DMS53 treated with DMSO at 0.1 percent for 48 hours (cell line): Measurements from ENCODE around the gene ZC2HC1C.
"Not testable (repeated sequence)": the region's sequence is repeated elsewhere in the genome, so short reads cannot be mapped to it uniquely, and the experiment has no call there.

Experiments used
- DNase-seq: peaks from one replicate; lab custom pipeline; 2025; ENCODE audit not compliant: unreplicated experiment; lab: John Stamatoyannopoulos, UW

Gene ZC2HC1C

DNA sequence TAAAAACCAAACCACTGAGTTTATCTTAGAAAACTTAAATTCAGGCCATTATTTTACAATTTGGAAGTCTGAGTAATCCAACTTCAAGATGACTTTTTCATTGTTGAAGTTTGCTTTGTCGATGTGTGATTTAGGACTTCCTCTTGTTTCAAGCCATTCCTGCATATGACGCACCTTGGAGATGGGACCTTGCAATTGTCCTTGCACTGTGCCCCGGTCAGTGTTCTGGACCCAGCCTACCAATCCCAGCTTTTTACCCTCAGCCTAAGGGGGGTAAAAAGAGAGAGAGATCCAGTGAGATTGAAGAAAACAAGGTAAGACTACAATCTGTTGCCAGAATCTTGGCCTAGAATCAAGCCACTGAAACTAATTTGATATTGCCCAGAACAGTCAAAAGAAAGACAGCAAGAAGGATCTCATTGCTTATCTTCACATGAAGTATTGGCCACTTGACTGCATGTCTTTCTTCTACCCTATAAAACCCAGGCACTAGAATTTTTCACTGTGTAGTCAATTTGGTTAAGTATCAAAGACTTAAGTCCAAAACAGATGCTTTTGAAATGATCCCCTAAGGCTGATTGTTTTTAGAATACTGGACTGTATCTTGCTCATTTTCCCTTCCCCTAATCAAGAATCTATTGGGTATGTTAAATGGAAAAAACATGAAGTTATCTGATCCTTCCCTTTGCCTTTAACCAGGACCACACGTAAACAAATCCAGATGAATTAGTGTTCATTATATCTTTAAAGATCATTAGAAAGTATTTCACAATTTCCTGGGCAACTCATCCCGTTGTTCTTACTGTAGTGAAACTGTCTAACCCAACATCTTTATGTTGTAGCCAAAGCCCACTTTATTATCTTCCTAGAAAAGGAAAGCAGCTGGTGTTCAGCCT, 15.8 kb upstream of the ZC2HC1C start:
- DNase-seq: no peak

DNA sequence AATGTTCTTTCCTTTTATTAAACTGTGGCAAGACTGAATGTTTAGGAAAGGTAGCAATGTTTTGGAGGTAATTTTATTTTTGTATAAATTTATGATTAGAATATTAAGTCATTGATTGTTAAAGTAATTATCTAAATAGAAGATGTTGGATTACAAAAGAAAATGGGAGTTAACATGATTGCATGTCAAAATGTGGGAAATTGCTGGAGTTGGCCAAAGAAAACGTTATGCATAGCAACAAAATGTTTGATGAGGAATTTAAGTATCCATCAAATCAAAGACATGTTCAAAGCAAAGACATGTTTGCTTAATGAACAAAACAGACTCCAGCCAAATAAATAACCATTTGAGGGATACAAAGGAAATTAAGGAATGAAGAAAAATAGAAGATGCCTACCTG, 15.0 kb upstream of the ZC2HC1C start:
- no peak for DNase-seq

DNA sequence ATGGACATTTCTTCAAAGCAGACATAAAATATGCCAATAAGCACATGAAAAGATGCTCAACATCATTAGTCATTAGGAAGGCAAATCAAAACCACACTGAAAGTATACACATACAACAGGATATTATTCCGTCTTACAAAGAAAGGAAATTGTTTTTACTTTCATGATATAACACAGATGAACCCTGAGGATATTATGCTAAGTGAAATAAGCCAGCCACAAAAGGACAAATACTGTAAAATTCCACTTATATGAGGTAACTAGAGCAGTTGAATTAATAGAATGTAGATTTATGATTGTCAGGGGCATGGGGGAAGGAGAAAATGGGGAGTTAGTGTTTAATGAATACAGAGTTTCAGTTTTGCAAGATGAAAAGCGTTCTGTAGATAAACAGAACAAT, 9.8 kb upstream of the ZC2HC1C start:
- DNase-seq: no peak

DNA sequence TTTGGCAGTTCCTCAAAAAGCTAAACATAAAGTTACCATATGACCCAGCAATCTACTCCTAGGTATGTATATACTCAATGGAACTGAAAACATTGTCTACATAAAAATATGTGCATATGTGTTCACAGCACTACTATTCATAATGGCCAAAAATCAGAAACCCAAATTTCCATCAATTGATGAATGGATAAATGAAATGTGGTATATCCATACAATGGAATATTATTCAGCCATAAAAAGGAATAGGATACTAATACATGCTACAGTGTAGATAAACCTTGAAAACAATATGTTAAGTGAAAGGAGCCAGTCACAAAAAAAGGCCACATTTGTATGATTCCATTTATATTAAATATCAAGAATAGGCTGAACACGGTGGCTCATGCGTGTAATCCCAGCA, 9.0 kb upstream of the ZC2HC1C start:
- DNase-seq: no peak

DNA sequence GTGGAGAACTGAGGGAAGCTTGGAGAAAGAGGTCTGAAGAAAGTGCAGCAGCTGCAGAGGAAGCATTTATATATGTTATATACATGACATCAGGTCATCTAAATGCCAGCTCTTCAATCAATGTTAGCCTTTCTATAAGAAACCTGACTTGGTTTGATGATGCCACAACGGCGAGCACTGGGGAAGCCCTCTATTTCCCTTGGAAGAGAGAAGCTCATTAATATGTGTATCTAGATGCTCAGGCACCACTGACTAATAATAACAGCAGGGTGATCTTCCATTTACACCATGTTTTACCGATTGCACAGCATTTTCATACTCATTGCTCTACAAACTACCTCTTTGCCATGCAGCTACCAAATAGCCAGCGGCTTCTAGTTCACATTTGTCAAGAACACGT, 6.4 kb upstream of the ZC2HC1C start:
- no peak for DNase-seq

DNA sequence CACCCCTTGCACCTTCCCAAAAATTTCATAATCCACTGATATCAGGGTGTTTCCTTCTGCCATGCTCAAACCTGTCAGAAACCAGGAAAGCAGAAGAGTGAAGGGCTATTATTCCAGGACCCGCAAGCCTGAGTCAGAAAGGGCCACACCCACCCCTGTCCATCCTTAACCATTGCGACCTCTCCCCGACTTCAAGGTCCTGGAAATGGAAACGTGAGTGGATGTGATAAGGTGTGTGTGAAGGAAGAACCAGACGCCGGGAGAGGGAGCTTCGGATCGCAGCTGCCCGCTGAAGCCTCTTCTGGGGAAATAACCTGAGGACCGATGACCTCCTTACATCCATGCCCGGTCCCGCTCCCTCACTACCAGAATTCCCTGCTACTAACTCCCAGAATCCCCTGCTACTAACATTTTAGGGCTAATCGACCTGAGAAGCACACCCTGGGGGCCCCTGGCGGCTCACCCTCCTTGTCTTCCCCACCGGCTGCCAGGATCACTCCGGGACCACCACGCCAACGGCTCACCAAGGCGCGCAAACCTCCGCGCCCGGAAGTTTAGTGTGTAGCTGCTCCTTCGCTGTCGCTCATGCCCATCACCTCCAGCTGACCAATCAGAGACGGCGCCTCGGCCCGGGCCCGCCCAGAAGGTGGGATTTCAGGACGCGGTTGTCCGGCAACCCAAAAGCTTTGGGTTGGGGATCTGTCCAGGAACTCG, 5.8 kb upstream of the ZC2HC1C start, which contains the start of gene ACYP1:
Gene ACYP1 (minus strand): TSS at position 534 of the 714 bp plus-strand sequence. CDS start 471 bp downstream, at position 63.
- DNase-seq: peak; percentile 60

DNA sequence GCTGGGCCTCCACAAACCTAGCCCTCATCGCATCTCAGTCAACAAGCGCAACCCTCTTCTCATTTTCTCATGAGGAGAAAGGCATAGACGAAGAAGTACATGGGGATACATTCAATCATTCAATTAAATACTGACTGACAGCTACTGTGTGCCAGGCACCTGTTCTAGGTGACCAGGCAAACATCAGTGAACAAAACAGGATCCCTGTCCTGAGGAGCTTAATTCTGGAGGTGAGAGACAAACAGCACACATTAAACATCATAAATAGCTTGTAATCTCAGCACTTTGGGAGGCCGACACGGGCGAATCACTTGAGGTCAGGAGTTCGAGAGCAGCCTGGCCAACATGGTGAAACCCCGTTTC, 5.3 kb upstream of the ZC2HC1C start:
- DNase-seq: no peak

DNA sequence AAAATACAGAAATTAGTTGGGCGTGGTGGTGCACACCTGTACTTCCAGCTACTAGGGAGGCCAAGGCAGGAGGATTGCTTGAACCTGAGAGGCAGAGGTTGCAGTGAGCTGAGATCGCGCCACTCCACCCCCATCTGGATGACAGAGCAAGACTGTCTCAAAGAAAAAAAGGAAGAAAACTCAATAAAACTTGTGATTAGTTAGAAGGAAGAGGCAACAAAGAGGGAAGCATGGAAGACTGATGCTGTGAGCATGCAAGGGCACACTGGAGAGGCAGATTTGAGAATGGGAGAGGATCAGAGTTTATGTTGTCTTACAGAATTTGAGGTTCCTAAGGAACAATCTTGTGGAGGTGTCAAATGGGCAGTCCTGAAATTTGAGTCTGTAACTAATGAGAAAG, 2.8 kb upstream of the ZC2HC1C start:
- DNase-seq: no peak

DNA sequence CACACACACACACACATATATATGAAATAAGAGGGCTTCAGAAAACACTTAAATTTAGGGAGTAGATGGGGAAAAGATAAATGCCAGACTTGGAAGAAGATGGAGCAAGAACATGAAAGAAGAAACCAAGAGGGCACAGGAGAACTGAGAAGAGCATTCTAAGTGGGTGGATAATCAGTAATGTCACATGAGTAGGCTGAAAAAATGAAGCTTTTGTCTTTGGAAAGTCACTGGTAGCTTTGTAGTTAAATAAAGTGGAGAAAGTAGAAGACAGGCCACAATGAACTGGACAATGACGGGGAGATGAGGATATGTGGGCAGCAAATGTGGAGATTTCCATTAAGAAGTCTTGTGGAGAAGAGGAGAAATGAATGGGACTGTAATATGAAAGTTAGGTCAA, 2.2 kb upstream of the ZC2HC1C start:
- DNase-seq: no peak

DNA sequence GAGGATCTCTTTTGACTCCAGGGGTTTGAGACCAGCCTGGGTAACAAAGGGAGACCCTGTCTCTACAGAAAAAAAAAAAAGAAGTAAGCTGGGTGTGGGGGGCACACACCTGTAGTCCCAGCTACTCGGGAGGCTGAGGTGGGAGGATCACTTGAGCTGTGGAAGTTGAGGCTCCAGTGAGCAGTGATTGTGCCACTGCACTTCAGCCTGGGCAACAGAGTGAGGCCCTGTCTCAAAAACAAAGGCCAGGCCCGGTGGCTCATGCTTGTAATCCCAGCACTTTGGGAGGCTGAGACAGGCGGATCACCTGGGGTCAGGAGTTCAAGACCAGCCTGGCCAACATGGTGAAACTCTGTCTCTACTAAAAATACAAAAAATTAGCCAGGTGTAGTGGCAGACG, 1.7 kb upstream of the ZC2HC1C start:
- DNase-seq: not testable (repeated sequence)

DNA sequence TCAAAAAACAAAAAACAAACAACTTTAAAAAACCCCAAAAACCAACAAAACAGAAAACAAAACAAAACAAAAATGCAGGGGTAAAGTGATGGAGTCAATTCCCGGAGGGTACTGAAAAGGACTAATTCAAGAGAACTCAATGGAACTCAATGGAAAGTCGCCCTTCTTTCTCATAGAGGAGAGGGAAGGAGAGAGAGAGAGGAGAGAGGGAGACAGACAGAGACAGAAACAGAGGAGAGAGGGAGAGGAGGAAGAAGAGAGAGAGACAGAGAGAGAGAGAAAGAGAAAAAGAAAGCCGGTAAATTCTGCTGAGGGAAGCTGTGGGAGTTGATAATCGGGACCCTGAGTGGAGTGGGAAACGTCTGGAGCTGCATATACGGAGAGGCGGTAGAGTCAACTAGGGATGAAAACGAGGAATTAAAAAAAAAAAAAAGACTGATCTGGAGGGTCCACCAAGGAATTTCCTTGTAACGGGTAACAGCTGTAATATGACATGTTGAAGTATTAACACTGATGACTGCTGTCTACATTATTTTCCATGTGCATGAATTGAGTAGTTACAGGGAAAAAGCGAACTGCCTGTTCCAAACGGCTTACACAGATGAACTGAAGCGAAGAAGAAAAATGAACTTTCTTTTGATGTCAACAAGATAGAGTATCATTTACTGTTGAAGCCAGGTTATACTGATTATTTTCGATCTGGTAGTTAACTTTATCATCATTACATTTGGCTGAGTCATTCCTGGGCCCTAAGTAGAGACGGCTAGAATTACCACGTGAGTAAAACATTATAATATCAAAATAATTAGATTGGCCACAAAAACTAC, 934 bp upstream of the ZC2HC1C start:
- peak; percentile 19 for DNase-seq

DNA sequence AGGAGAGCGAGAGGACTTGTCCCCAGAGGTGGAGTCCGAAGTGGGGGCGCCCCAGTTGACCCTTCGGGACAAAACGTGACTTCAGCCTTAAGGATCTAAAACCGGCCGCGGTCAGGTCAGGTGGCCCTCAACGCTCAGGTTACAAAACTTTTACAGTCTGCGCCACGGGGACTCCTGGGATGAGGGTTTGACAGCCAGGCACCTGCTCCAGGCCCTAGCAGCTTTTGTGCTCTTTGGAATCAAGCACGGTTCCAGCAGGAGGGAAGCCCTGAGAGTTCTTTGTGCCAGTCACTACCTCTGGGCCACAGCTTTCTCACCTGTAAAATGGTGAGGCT, 337 bp downstream of the ZC2HC1C start:
- DNase-seq: peak; percentile 3

DNA sequence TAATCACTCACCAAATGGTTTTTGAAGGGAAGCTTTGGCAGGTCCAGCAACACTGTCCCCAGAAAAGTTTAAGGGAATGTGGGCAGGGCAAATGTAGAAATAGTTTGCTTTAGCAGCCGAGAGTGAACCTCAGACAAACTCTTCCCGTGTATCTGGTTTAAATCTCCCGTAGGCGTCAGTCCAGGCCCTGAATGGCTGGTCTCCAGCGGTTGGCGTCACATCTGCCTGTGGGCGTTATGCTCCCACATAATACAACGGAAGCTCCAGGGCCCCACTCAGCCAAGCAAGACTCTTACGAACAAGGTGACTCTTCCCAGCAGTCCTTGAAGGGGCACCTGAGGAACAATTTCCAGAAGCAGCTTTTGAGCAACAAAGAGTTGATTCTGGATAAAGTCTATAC, 942 bp downstream of the ZC2HC1C start:
- DNase-seq: no peak

DNA sequence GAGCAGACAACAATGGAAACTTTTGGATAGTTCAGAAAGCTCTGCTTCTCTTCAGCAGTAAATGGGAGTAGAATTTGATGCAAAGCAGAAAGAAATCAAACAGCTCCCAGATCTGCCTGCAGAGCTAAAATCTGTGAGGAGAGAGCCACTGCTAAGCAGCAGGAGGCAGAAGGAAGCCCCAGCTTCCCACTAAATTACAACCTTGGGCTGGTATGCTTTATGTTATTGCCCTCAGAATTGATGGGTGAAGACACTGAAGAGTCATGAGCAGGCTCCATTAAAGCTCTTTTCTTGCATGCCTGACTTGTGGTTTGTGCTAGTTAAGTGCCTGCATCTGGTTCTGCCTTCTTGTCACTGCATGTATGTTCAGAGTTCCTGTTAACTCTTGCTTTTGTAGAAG, 8.4 kb downstream of the ZC2HC1C start:
- DNase-seq: no peak

DNA sequence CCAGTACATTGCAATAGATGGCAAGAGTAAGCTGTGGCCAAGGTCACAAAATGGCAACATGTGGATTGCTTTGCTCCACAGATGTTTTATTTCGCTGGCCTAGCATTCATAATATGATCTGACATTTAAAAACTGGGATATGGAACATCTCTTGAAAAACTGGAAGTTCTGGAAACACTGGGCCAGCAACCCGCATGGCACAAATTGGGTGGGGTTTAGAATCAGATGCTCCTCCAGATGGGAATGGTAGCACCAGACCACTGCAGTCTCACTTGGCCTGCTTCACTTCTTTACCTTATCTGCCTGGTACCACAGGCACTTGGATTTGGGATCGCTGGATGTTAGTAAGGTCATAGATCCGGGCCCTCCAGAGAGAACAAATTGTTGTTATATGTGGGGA, 10.1 kb downstream of the ZC2HC1C start:
- DNase-seq: no peak

DNA sequence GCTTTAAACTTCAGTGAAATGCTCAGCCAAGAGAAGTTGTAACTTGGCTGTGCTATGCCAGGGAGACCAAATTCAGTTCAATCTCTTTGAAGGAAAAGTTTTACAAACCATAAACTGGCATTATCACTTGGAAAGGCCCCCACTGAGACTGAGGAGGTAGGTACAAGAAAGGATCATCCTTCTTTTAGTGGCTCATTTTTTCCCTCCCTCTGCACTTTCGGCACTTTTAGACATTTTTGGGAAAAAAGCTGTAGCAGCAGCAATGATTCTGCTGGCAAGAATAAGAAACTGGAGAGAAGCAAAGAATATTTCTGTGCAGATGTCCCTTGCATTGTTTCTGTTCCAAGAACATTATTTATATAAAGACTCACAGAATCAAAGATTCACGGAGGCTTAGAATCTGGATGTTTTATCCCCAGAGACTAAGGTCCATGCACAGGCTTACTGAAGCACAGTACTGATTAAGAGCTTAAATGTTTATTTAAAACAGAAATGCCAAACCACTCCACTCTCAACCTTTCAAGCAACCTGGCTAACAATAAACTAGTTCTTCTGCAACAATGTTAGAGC, 12.3 kb downstream of the ZC2HC1C start:
- no peak for DNase-seq

DNA sequence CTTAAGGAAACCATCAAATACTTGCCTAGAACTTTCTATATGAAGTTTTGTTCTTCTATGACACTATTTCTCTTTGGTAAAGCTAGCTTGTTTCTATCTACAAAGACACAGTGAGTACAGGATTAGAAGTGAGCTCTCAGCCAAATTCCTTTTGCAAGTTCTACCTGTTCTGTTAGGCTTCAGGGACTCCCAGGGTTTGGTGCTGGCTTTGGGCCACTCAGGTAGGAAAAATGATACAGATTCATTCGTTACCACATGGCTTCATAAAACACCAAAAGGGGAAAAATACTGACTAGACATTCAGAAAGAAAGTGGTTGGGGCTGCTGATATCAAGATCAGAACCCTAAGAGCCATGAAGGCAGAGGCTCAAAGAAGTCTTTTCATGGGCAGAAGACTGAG, 13.8 kb downstream of the ZC2HC1C start:
- no peak for DNase-seq

DNA sequence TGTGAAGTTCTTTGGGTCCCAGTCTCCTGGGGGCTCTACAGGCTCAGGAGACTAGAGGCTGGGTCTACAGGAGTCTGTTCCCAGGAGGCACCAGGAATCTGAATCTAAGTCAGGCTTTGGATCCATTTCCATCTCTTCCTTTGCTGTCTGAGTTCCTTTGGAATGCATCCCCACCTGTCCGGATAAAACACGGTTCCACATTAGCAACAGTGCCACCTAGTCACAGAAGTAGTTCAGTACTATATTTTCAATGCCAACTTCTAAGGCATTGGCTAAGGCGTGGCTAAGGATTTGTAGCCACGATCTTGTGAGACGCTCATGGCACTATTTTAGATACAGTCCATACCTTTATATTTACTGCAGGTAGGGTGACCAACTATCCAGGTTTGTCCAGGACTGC, 15.1 kb downstream of the ZC2HC1C start:
- no peak for DNase-seq

DNA sequence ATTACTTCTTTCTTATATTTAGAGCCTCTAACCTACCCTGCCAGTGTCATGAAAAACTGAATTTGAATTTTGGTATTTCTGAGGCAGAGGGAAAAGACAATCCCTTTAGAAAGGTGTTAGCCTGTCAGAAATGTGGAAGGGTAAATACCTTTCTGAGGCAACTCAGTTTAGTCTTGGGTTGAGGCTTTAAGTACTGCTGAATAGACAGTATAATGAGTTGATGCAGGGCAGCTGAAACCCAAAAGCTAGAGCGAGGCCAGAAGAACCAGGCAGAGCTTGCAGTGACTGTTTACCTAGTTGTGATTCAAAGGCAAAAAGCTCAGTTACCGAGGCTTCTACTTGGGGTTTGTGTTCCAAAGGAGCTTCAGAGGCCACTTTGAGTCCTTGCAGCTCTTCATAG, 18.7 kb downstream of the ZC2HC1C start:
- no peak for DNase-seq

DNA sequence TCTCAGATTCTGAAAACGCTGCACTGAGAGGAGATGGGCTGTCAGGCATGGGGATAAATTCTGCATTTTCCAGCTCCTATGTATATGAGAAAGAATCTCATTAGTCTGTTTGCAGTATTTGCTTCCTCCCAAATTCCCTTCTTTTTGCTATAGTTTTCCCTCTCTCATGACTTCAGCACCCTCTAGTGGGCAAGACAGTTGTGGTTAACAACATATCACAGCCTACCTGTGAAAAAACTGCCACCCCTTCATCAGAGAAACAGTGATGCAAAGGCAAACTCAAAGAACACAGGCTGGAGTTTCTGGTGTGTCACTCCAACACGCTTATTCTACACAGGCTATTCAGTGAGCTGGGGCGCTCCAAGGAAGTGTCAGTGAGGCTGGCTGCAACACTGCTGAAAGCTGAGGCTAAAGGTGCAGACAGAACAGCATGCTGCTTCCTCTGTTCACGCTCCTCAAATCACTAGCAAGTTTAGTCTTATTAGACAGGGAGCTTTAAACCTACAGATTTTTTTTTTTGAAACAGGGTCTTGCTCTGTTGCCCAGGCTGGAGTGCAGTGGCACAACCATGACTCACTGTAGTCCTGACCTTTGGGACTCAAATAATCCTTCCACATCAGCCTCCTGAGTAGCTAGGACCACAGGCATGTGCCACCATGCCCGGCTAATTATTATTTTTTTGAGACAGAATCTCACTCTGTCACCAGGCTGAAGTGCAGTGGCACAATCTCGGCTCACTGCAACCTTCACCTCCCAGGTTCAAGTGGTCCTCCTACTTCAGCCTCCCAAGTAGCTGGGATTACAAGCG, 19.3 kb downstream of the ZC2HC1C start:
- peak; percentile 30 for DNase-seq

DNA sequence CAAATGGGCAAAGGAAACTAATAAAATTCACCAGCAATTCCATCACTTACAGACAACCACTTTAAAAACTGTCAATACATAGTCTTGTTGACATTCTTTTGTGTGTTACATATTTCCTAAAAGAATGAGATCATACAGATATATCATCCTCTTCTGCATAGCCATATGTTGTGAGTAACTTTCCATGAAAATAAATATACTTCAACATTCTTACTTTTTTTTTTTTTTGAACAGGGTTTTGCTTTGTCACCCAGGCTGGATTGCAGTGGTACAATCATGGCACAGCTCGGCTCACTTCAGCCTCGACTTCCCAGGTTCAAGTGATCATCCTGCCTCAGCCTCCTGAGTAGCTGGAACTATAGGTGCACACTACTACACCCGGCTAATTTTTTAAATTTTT, 20.9 kb downstream of the ZC2HC1C start:
- no peak for DNase-seq
